Measurements from ENCODE around the gene RSPH1. TPM values are rescaled to one million over a fixed set of nuclear protein-coding genes. Genes with fewer than 3 reads are reported as not detected.

Gene RSPH1
- total RNA-seq, 1 donor from 2014 or later, result not detected

DNA sequence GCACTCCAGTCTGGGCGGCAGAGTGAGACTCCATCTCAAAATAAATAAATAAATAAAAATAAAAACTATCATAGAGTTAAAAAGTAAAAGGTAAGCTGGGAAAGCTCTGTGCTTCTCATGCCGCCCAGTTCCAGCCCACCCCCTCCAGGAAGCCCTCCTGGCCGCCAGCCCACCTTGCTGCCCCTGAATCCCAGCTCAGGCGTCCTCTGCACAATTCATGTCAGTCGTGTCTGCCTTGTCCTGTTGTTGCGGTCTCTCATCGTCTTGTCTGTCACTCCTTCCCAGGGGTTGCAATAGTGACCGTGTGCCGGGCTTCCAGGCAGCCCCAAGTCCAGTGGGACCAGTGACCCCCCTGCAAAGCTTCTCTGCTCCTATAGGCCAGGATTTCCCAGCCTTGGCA, 44.1 kb downstream of the RSPH1 start:
- DNase-seq (ENCODE audit: extremely low read depth, low read depth, low spot score), result no peak

DNA sequence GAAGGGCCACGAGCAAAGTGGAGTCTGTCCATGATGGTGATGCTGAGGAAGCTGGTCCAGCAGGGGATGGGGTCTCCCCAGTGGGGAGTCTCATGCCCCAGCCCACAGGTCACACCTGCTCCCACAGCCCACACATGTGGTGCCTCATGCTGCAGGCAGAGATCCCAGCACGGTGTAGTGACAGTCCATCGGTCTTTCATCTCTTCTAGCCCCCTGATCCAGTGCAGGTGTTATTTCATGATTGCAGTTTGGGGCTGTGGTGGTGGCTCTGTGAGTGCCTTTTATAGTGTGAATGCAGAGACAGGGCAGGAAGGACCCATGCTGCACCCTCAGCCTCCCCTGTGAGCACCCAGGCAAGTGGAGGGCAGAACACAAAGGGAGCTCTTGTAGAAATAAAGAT, 47.3 kb downstream of the RSPH1 start:
- DNase-seq (ENCODE audit: extremely low read depth, low read depth, low spot score), result no peak

DNA sequence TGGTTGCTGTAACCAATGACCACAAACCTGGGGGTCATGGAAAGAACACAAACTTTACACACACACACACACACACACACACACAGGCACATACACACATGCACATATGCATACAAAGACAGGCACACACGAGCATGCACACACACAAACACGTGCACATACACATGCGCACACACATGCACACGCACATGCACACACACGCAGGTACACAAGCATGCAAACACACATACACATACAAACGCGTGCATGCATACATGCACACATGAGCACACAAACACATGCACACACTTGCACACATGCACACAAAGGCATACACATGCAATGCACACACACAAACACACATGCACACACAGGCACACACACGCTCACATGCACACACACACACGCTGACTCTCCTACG, 48.3 kb downstream of the RSPH1 start:
- no peak for DNase-seq (ENCODE audit: extremely low read depth, low read depth, low spot score)

DNA sequence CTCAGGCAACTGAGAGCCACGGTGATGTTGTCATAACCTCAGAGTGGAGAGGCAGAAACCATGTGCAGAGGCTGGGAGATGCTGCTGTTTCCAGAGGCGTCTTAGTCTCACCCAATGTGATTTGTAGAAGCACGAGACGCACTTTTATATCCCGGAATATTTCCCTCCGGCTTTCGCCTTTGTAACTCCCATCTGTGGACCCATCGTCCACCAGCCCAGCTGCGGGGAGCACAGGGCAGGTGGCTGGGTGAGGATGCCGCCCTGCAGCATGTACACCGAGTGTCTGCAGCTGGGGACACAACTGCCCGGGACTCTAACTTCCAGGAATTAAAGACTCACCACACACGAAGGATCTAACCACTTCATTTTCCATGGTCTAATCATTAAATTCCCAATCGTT, 48.8 kb downstream of the RSPH1 start:
- DNase-seq (ENCODE audit: extremely low read depth, low read depth, low spot score), result no peak

DNA sequence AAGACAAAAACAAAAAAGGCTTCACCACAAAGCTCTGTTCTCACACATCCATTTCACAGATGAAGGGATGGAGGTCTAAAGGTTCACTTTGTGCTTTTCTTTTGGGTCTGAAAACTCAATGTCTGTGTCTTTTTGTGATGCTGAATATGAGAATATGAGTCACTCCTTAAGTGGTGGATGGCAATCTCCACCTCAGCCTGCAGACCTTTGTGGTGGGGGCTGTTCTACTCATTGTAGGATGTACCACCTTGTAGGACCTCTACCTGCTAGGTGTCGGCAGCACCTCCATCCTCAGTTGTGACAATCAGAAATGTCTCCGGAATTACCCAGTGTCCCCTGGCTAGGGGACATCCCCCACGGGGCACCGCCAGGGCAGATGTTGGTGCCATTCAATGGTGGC, 49.5 kb downstream of the RSPH1 start:
- DNase-seq (ENCODE audit: extremely low read depth, low read depth, low spot score), result no peak

DNA sequence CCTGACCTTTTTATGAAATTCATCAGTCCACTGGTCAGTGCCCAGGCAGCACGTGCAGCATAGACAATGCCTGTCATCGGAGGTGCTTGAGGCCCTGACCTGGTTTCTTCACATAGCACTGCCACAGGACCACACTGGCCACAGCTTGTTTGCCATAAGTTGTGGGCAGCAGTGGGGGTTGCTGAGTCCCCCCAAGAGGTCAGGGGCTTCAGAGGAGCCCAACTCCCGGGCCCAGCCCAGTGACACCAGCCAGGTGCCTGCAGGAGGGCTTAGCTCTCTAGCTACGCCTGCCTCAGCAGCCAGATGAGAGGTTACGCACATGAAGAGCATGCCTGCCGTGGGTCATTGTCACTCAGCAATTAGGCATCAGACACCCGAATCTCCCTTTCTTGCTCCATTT, 50.7 kb downstream of the RSPH1 start:
- DNase-seq (ENCODE audit: extremely low read depth, low read depth, low spot score), result no peak

DNA sequence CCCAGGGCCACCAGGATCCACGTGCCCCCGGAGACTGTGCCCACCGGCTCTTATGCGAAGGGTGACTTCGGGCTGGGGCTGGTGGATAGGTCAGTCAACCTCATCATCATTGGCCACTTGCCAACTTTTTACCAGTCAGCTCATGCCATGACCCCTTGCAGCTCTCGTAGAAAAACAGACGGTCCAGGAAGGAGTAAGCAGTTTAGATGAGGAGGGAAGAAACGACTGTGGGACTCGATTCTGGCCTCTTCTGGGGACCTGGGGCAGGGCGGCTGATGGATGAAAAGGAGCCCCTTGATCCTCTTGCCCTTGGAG, 51.3 kb downstream of the RSPH1 start:
- no peak for DNase-seq (ENCODE audit: extremely low read depth, low read depth, low spot score)

DNA sequence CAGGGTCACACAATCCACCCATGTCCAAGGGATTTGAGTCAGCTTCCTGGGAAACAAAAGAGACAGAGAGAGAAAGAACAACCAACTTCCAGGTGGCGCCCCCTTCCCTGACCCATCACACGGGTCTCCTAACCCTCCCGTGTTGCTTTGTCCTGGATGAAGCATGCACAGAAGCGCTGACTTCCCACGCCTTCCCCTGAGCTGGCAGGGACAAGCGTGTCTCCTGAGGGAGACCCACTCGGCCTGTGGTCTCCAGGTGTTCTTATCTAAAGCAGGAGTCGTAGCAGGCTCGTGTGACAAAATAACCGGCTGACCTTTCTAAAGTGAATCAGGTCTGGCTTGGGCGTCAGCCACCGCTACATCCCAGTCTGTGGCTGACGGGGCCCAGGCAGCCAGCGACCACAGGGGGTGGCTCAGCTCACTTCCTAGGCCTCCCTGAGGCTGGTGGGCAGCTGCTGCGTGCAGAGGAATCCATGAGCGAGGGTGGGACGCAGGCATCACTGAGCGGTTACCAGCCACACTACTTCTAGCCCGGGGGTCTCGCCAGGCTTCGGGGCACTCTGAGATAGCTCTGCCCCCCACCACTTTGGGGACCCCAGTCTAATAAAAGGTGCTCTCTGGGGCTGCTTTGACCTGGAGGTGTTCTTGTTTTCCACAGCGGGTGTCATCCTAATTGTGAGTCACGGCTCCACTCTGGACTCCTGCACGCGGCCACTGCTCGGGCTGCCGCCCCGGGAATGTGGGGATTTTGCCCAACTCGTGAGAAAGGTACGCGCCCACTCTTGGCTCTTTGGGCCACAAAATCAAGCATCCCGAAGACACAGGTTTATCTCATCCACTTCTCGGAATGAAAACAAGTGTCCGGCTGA, 51.9 kb downstream of the RSPH1 start:
- DNase-seq (ENCODE audit: extremely low read depth, low read depth, low spot score), result no peak

DNA sequence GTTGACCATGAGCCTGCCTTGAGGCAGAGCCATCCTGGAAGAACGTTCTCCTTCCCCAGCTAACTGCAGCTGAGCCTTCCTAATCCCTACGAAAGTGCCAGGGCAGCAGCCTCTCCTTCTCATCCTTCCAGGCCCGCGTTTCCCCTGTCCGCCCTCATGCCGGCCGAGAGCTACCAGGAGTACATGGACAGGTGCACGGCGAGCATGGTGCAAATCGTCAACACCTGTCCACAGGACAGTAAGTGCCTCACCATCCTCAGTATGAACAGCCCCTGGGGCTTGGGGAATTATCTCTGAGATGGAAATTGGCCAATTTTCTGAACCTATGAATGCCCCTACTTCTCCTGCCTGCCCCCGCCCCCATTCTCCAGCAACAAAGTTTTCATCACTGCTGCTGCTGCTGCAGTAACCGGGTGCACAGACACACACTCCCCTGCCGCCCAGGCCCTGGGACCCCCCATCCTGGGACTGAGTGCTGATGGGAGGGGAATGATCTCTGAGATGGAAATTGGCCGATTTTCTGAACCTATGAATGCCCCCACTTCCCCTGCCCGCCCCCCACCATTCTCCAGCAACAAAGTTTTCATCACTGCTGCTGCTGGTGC, 52.7 kb downstream of the RSPH1 start:
- DNase-seq (ENCODE audit: extremely low read depth, low read depth, low spot score), result no peak

DNA sequence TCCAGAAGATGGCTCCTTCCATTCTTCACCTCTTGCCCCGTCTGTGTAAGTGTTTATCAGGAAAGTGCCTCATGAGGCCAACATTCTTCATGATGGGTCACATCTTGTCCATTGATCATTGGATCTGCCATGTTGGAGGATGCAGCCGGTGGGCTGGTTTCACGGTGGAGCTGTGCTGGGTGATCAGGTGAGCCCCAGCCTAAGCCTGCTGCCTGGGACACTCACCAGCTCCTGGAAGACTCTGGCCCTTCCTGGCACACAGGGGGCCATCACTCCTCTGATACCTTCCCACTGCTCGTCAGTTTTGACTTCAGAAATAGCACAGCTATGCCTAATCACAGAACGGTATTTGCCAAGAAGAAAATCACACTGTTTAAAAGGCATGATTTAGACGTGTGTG, 54.1 kb downstream of the RSPH1 start:
- DNase-seq (ENCODE audit: extremely low read depth, low read depth, low spot score), result no peak

DNA sequence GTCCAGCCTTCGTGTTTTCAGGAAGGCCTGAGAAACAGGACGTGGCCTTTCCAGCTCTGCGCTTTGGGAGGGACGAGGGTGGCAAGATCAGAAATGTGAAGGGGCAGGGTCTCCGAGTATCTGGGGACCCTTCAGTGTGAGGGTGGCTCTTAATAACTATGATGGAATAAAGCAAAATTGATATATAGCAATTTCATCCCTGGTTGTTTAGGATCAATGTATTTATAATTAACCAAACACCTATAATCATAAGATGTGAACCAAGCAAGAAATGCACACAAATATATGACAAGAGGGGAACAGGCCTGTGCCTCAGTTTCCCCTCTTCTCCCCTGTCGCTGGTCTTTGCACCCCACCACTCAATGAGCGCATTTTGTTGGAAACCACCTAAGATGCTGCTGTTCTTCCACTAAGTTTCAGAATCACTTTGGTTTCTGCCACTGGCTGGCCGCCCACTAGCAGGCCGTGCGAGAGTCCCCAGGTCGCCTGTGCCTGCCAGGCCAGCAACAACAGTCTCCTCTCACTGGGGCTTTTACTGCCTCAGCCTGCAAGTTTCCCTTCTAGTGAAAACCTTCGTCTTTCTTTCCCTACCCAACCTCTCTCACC, 55.7 kb downstream of the RSPH1 start:
- no peak for DNase-seq (ENCODE audit: extremely low read depth, low read depth, low spot score)

DNA sequence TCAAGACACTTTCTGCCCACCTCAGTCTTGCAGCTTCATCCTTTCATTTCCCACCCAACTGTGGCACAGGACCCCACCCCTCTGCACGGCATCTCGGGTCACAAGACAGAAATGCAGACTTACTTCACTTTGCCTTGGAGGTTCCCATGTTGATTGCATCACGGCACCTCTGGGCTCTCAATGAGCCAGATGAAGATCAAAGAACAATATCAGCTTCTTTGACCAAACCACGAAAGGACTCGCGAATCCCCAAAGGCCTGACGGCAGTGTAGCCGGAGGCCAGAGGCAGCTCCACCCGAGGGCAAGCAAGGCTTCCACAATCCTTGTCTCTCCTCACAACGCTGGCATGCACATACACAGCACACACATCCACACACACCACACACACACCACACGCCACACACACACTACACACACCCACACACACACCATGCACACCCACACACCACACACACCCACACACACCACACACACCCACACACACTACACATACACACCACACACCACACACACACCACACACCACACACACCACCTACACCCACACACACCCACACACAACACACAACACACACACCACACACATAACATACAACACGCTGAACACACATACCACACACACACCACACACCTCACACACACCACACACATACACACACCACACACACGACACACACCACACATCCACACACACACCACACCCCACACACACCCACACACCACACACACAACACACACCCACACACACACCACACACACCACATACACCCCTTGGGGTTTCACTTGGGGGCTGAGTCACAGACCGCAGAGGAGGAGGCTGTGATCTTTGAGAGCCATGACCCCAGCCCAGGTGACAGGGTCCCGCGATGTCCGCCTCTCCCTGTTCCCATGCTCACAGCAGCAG, 56.5 kb downstream of the RSPH1 start:
- no peak for DNase-seq (ENCODE audit: extremely low read depth, low read depth, low spot score)

DNA sequence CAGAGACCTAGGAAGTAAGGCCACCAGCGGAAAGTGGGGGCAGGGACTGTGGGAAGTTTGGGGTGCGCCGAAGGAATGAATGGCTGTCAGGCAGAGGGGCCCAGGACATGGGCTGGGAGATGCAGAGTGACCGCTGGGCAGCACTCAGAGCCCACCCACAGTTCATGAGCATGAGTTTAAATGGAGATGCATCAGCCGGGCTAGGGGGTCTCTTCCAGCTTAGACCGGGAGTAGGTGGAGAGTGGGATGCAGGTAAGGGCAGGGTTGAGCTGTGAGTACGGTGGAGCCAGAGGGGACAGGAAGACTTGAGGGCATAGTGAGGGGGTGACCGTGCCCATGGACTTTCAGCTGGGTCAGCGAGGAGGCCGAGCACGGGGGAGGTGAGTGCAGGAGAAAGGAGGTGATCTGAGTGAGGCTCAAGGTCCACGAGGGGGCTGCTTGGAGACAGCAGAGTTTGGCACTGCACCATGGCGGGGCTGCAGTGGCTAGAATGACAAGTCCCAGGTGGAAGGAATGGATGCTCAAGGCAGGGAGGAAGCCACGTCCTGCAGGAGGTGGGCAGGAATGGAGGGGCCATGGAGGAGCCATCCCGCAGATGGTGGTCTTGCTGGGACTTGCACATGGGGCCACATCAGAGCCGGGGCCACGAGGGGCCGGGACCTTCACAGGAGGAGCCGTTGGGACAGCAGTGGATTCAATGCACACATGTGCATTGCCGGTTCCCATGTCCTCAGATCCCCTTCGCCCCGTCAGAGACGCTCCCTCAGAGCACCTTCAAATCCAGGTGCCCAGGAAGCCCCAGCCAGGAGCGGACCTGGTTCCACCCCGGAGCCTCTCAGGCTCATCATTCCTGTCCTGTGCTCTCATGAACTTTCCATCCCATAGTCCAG, 57.5 kb downstream of the RSPH1 start:
- DNase-seq (ENCODE audit: extremely low read depth, low read depth, low spot score), result no peak

DNA sequence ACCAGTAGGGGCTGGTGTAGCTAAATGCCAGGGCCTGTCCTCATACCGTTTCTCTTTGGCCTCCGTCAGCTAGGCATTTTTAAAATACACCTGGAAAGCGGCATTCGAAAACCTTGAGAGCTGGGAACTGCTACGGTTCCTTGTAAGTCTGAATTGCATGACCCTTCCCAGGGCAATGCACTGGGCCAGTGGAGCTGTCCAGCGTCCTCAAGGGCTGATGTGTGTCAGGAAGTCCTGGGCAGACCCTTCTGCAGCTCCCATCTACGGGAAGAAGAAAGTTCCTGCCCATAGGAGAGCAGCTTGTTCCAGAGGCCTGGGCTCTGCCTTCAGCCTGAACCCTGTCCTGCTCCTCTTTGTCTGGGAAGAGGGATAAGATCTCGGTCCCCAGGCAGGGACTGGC, 58.2 kb downstream of the RSPH1 start:
- no peak for DNase-seq (ENCODE audit: extremely low read depth, low read depth, low spot score)

DNA sequence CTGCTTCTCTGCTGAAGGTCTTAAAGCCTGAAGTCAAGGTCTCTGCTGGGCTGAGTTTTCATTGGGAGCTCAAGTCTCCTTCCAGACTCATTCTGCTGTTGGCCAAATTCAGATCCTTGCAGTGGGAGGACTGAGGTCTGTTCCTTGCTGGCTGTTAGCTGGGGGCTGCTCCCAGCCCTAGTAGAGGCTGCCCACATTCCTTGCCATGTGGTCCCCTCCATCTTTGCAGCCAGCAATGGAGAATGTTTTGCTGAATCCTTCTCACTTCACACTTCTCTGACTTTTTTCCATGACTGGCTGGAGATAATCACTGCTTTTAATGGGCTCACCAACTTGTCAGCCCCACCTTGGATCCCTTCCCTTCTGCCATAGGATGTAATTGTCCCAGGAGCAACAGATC, 59.1 kb downstream of the RSPH1 start:
- DNase-seq (ENCODE audit: extremely low read depth, low read depth, low spot score), result no peak

DNA sequence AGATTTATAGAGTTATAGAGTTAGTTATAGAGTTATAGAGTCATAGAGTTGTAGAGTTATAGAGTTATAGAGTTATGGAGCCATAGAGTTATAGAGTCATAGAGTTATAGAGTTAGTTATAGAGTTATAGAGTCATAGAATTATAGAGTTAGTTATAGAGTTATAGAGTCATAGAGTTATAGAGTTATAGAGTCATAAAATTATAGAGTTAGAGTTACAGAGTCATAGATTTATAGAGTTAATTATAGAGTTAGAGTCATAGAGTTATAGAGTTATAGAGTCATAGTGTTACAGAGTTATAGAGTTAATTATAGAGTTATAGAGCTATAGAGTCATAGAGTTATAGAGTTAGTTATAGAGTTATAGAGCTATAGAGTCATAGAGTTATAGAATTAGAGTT, 60.2 kb downstream of the RSPH1 start:
- no peak for DNase-seq (ENCODE audit: extremely low read depth, low read depth, low spot score)

DNA sequence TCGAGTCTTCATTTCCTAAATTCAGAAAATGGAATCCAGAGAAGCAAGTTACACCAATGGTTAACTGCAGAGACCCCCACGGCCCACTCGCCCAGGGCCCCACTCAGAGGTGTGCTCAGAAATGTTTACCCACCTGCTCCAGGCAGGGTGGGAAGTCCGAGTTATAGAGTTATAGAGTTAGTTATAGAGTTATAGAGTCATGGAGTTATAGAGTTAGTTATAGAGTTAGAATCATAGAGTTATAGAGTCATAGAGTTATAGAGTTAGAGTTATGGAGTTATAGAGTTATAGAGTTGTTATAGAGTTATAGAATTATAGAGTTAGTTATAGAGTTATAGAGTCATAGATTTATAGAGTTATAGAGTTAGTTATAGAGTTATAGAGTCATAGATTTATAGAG, 60.6 kb downstream of the RSPH1 start:
- DNase-seq (ENCODE audit: extremely low read depth, low read depth, low spot score), result no peak

DNA sequence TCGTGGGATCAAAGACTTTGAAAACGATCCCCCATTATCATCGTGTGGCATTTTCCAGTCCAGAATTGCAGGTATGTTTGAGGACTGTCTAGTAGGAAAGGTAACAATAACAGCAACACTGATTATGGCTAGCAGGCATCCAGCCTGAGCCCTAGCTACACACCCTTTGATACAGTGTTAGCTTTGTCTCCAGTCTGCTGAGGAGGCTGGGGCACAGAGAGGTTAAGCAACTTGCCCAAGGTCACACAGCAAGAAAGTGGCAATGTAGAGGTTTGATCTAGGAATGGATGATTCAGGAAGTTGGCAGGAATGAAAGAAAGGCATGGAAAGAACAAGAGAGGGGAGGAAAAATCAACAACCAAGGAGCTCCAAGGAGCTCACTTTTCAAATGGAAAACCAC, 61.1 kb downstream of the RSPH1 start:
- no peak for DNase-seq (ENCODE audit: extremely low read depth, low read depth, low spot score)

DNA sequence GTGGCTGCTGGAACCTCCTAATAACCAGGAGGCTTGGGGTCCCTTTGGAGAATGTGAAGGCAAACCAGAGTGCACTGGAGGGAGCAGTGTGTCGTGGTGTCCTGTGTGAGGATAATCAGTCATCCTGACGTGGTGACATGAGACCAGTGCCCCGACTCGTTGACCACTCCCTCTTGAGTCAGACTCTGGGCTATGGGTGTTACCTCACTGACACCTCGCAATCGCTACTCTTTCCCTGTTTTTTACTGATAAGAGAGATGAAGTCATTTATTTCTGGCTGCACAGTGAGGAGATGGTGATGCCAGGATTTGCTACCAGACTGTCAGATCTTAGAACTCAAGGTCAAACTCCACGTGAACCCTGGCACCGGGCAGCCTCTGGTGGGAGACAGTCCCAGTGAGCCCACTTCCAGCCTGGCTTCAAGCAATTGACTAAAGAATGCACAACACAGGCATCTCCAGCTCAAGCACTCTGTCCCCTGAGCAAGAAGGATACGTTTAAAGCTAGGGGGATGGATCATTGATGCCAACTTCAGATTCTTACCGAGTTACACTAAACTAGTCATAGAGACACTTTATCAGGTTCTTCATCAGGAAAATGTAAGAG, 62.0 kb downstream of the RSPH1 start:
- DNase-seq (ENCODE audit: extremely low read depth, low read depth, low spot score), result no peak

DNA sequence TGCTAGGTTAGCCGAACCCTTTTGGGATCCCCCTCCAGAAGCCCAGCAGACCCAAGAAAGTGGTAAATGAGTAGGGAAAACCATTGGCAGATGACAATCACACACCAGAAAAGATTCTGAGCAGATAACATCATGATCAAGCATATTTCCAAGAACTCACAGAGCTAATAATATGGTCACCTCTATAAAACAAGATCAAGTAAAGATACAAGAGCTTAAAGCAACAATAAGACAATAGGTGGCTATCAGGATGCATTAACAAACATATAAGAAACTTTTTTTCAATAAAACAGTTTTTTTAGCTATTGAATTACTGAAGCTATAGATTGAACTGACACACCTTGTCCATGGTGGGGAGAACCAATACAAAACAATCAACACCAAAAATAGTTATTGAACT, 63.3 kb downstream of the RSPH1 start:
- DNase-seq (ENCODE audit: extremely low read depth, low read depth, low spot score), result no peak
